ENCODE results near the gene REXO1.
A peak's percentile ranks its signal among the peaks of the same experiment; 100 is the strongest.

Gene REXO1

GRCh38 chr19:1814833-1815604 lies 33.3 kb downstream of the REXO1 start:
- Mint-ChIP-seq H3K4me3 (no peak overlapping the region), H3K36me3 (ENCODE audit: low read depth) (peaks cover 3% of the 10 kb centered on the region), H3K9me3 (no peaks in the 10 kb centered on the region), H3K4me1 (peaks cover 13% of the 10 kb centered on the region), H3K27ac (no peak overlapping the region), H3K27me3 (no peaks in the 10 kb centered on the region)
- DNase-seq (no peak), ATAC-seq (no peak)

- H3K27ac Mint-ChIP-seq: no peak overlapping the region
These were observed 33.9 kb downstream of the REXO1 start for GRCh38 chr19:1814391-1814790.

GRCh38 chr19:1813192-1814182 lies 34.8 kb downstream of the REXO1 start:
- DNase-seq: no peak
- no peak overlapping the region for H3K27ac Mint-ChIP-seq
- H3K4me3 Mint-ChIP-seq: peak overlapping the region; percentile 80
- peaks cover 3% of the 10 kb centered on the region for H3K36me3 Mint-ChIP-seq (ENCODE audit: low read depth)
- no peaks in the 10 kb centered on the region for H3K9me3 Mint-ChIP-seq
- no peaks in the 10 kb centered on the region for H3K27me3 Mint-ChIP-seq
- H3K4me1 Mint-ChIP-seq: peaks cover 13% of the 10 kb centered on the region
- ATAC-seq: no peak

More at GRCh38 chr19:1814391-1814790, 33.9 kb downstream of the REXO1 start:
- Mint-ChIP-seq H3K27me3 (no peaks in the 10 kb centered on the region), H3K4me1 (peaks cover 13% of the 10 kb centered on the region), H3K36me3 (ENCODE audit: low read depth) (peaks cover 3% of the 10 kb centered on the region), H3K9me3 (no peaks in the 10 kb centered on the region), H3K4me3 (no peak overlapping the region)
- ATAC-seq: no peak
- DNase-seq: no peak

GRCh38 chr19:1812426-1813191 lies 35.7 kb downstream of the REXO1 start:
- Mint-ChIP-seq H3K36me3 (ENCODE audit: low read depth) (no peaks in the 10 kb centered on the region), H3K4me3 (peak overlapping the region; percentile 80), H3K27me3 (no peaks in the 10 kb centered on the region), H3K27ac (peak overlapping the region; percentile 81), H3K9me3 (no peaks in the 10 kb centered on the region), H3K4me1 (peaks cover 13% of the 10 kb centered on the region)
- peak; percentile 92 for ATAC-seq
- DNase-seq: peak; percentile 85

- ATAC-seq: peak; percentile 17
- Mint-ChIP-seq H3K36me3 (ENCODE audit: low read depth) (no peaks in the 10 kb centered on the region), H3K4me3 (peak within 1 kb of the TSS; percentile 80), H3K27ac (peak within 1 kb of the TSS; percentile 81), H3K9me3 (no peaks in the 10 kb centered on the region), H3K27me3 (no peaks in the 10 kb centered on the region), H3K4me1 (peaks cover 13% of the 10 kb centered on the region)
- DNase-seq: no peak
These were observed 36.3 kb downstream of the REXO1 start, which contains the start of gene ATP8B3 for GRCh38 chr19:1811942-1812425. Gene ATP8B3, minus strand, starts transcription at chr19:1812276. Its CDS starts 540 bp downstream, at chr19:1811736.

GRCh38 chr19:1811472-1811894 lies 36.8 kb downstream of the REXO1 start:
- Mint-ChIP-seq H3K27me3 (no peaks in the 10 kb centered on the region), H3K27ac (no peak overlapping the region), H3K4me1 (peaks cover 13% of the 10 kb centered on the region), H3K36me3 (ENCODE audit: low read depth) (no peaks in the 10 kb centered on the region), H3K4me3 (peak overlapping the region; percentile 65), H3K9me3 (no peaks in the 10 kb centered on the region)
- DNase-seq (peak; percentile 62), ATAC-seq (no peak)

- DNase-seq (no peak), ATAC-seq (no peak)
- no peak overlapping the region for H3K4me3 Mint-ChIP-seq
- no peaks in the 10 kb centered on the region for H3K36me3 Mint-ChIP-seq (ENCODE audit: low read depth)
- no peaks in the 10 kb centered on the region for H3K9me3 Mint-ChIP-seq
- no peak overlapping the region for H3K27ac Mint-ChIP-seq
- no peaks in the 10 kb centered on the region for H3K27me3 Mint-ChIP-seq
- peaks cover 13% of the 10 kb centered on the region for H3K4me1 Mint-ChIP-seq
These were observed 37.7 kb downstream of the REXO1 start for GRCh38 chr19:1810439-1811160.

GRCh38 chr19:1809678-1810077 lies 38.6 kb downstream of the REXO1 start:
- DNase-seq: no peak
- Mint-ChIP-seq H3K4me3 (no peak overlapping the region), H3K27me3 (no peaks in the 10 kb centered on the region), H3K27ac (no peak overlapping the region), H3K9me3 (no peaks in the 10 kb centered on the region), H3K36me3 (ENCODE audit: low read depth) (no peaks in the 10 kb centered on the region), H3K4me1 (peaks cover 13% of the 10 kb centered on the region)
- ATAC-seq: no peak

GRCh38 chr19:1808395-1808731 lies 39.9 kb downstream of the REXO1 start:
- no peaks in the 10 kb centered on the region for H3K27me3 Mint-ChIP-seq
- H3K4me3 Mint-ChIP-seq: no peak overlapping the region
- DNase-seq (no peak), ATAC-seq (no peak)
- no peaks in the 10 kb centered on the region for H3K36me3 Mint-ChIP-seq (ENCODE audit: low read depth)
- peaks cover 13% of the 10 kb centered on the region for H3K4me1 Mint-ChIP-seq
- no peak overlapping the region for H3K27ac Mint-ChIP-seq
- no peaks in the 10 kb centered on the region for H3K9me3 Mint-ChIP-seq

- Mint-ChIP-seq H3K36me3 (ENCODE audit: low read depth) (no peaks in the 10 kb centered on the region), H3K27ac (no peak overlapping the region), H3K4me3 (no peak overlapping the region), H3K4me1 (peaks cover 10% of the 10 kb centered on the region), H3K9me3 (no peaks in the 10 kb centered on the region), H3K27me3 (no peaks in the 10 kb centered on the region)
- ATAC-seq (no peak), DNase-seq (no peak)
These were observed 40.4 kb downstream of the REXO1 start for GRCh38 chr19:1807695-1808394.

- no peak for DNase-seq
- H3K27ac Mint-ChIP-seq: no peak overlapping the region
- no peaks in the 10 kb centered on the region for H3K27me3 Mint-ChIP-seq
- no peak for ATAC-seq
- H3K36me3 Mint-ChIP-seq (ENCODE audit: low read depth): no peaks in the 10 kb centered on the region
- peaks cover 4% of the 10 kb centered on the region for H3K4me1 Mint-ChIP-seq
- H3K9me3 Mint-ChIP-seq: no peaks in the 10 kb centered on the region
- H3K4me3 Mint-ChIP-seq: no peak overlapping the region
These were observed 41.1 kb downstream of the REXO1 start for GRCh38 chr19:1807030-1807694.

- DNase-seq: no peak
- H3K4me3 Mint-ChIP-seq: no peak overlapping the region
- no peaks in the 10 kb centered on the region for H3K27me3 Mint-ChIP-seq
These were observed 41.9 kb downstream of the REXO1 start for GRCh38 chr19:1806184-1807029.

More at GRCh38 chr19:1806184-1807029, 41.9 kb downstream of the REXO1 start:
- ATAC-seq: no peak
- no peaks in the 10 kb centered on the region for H3K36me3 Mint-ChIP-seq (ENCODE audit: low read depth)
- H3K27ac Mint-ChIP-seq: no peak overlapping the region
- peaks cover 1% of the 10 kb centered on the region for H3K4me1 Mint-ChIP-seq
- H3K9me3 Mint-ChIP-seq: no peaks in the 10 kb centered on the region
